ENCODE data around the gene LYVE1. TPM values are rescaled to one million over a fixed set of nuclear protein-coding genes. Genes with fewer than 3 reads are reported as not detected.

The LYVE1 gene
- total RNA-seq, 1 donor from 2014 or later, result 0.14 TPM

DNA sequence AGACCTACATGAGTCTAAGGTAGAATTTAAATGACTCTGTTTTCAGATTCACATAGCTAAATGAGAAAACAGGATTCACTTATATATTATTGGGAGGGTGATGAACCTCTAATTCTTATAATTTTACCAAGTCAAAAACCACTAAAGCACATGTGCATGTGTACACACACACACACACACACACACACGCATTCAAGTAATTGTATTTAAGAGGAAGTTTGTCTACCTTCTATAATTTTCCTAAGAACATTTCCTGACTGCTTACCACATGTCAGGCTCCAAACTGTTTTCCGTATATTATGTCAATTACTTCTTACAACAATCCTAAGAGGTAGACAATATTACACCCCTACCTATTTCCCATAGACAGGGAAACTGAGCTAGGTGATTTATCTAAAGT lies 34.1 kb downstream of the LYVE1 start:
- H3K27me3 Mint-ChIP-seq (ENCODE audit: low read depth), result no peaks in the 10 kb centered on the region
- no peaks in the 10 kb centered on the region for H3K4me1 Mint-ChIP-seq
- H3K4me3 Mint-ChIP-seq, result no peak overlapping the region
- DNase-seq (ENCODE audit: low read depth, low spot score), result no peak
- TF ChIP-seq, protein P1, sequence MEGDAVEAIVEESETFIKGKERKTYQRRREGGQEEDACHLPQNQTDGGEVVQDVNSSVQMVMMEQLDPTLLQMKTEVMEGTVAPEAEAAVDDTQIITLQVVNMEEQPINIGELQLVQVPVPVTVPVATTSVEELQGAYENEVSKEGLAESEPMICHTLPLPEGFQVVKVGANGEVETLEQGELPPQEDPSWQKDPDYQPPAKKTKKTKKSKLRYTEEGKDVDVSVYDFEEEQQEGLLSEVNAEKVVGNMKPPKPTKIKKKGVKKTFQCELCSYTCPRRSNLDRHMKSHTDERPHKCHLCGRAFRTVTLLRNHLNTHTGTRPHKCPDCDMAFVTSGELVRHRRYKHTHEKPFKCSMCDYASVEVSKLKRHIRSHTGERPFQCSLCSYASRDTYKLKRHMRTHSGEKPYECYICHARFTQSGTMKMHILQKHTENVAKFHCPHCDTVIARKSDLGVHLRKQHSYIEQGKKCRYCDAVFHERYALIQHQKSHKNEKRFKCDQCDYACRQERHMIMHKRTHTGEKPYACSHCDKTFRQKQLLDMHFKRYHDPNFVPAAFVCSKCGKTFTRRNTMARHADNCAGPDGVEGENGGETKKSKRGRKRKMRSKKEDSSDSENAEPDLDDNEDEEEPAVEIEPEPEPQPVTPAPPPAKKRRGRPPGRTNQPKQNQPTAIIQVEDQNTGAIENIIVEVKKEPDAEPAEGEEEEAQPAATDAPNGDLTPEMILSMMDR (conservative IDR thresholded peaks at IDR 0.05), result no peak
- peaks cover 2% of the 10 kb centered on the region for H3K36me3 Mint-ChIP-seq (ENCODE audit: low read depth)
- no peaks in the 10 kb centered on the region for H3K9me3 Mint-ChIP-seq
- H3K27ac Mint-ChIP-seq (ENCODE audit: unreplicated experiment), result no peak overlapping the region

DNA sequence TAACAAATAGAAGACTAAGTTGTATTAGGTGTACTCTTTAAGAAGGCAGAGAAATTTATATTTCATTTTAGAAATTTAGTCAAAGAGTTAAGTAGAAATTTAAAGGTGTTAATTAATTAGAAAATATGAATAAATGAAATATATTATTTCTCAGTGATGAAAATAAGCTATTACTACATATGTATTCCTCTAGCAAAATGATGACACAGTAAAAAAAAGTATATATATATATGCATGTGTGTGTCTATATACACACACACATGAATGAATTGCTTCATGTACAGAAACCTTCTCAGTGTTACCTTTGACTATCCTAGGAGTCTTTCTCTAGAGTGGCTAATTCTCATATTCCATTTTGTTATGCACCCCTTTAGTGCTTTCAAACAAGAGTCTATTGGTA lies 35.1 kb downstream of the LYVE1 start:
- no peak for DNase-seq (ENCODE audit: low read depth, low spot score)
- TF ChIP-seq, protein P1 (conservative IDR thresholded peaks at IDR 0.05), result no peak
- H3K27me3 Mint-ChIP-seq (ENCODE audit: low read depth), result no peaks in the 10 kb centered on the region
- no peaks in the 10 kb centered on the region for H3K4me1 Mint-ChIP-seq
- no peaks in the 10 kb centered on the region for H3K9me3 Mint-ChIP-seq
- peaks cover 8% of the 10 kb centered on the region for H3K36me3 Mint-ChIP-seq (ENCODE audit: low read depth)
- H3K4me3 Mint-ChIP-seq, result no peak overlapping the region
- no peak overlapping the region for H3K27ac Mint-ChIP-seq (ENCODE audit: unreplicated experiment)

DNA sequence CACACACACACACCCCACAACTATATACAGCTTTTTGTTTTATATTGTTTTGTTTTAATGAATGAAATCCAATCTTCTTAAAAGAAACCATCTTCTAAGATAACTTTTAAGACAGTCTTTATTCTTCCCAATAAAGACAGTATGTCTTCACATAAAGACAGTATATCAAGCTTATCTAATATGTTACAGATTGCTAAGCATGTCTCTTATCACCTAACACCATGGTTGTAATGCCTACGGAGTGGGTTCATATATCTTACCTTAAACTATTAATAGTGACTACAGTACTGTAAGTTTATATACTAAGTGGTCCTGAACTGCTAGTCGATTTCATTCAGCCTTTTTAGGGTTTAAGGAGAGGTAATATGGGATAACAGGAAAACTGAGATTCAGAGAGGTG lies 35.9 kb downstream of the LYVE1 start:
- DNase-seq (ENCODE audit: low read depth, low spot score), result no peak
- H3K27me3 Mint-ChIP-seq (ENCODE audit: low read depth), result no peaks in the 10 kb centered on the region
- no peak overlapping the region for H3K27ac Mint-ChIP-seq (ENCODE audit: unreplicated experiment)
- no peaks in the 10 kb centered on the region for H3K4me1 Mint-ChIP-seq
- TF ChIP-seq, protein P1 (conservative IDR thresholded peaks at IDR 0.05), result no peak
- no peak overlapping the region for H3K4me3 Mint-ChIP-seq
- no peaks in the 10 kb centered on the region for H3K9me3 Mint-ChIP-seq
- H3K36me3 Mint-ChIP-seq (ENCODE audit: low read depth), result peaks cover 8% of the 10 kb centered on the region

DNA sequence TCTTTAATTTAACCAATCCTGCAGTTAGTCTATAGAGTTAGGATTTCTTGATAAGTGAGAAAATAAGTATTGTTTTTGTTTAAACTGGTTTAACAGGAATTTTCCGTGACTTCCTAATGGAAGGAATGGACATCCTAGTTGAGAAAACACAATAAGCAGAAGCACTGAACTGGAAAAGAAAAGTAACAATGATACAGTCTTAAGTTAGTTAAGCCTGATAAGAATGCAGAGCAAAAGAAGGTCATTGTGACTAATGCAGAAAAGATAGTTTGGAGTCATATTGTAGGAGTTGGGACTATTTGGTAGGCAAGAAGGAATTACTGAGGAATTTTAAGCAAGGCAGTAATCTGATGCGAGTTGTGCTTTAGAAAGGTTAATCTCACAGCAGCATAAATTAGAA lies 39.2 kb downstream of the LYVE1 start:
- Mint-ChIP-seq H3K4me1 (no peaks in the 10 kb centered on the region), H3K9me3 (no peaks in the 10 kb centered on the region), H3K4me3 (no peak overlapping the region), H3K27me3 (ENCODE audit: low read depth) (no peaks in the 10 kb centered on the region), H3K27ac (ENCODE audit: unreplicated experiment) (no peak overlapping the region), H3K36me3 (ENCODE audit: low read depth) (peaks cover 14% of the 10 kb centered on the region)
- TF ChIP-seq, protein P1 (conservative IDR thresholded peaks at IDR 0.05), result no peak
- DNase-seq (ENCODE audit: low read depth, low spot score), result no peak

DNA sequence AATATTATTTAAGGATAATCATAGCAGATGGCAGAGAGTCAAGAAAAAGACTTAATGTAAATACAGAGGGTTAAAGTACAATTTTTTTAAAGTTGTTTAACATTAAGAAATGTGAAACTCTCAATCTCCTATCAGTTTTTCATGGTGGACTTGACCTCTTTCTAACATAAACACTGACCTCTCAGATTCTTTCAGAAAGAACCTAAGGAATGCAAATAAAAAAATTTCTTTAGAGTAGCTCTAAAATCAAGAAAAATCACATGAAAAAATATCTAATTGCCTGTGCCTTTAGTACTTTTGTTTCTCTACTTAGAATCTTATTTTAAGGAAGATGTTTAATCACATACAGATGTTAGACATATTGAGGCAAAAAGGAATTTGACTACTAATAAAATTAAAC lies 40.3 kb downstream of the LYVE1 start:
- DNase-seq (ENCODE audit: low read depth, low spot score), result no peak
- Mint-ChIP-seq H3K4me1 (no peaks in the 10 kb centered on the region), H3K9me3 (no peaks in the 10 kb centered on the region), H3K36me3 (ENCODE audit: low read depth) (peaks cover 14% of the 10 kb centered on the region), H3K27me3 (ENCODE audit: low read depth) (no peaks in the 10 kb centered on the region), H3K4me3 (no peak overlapping the region), H3K27ac (ENCODE audit: unreplicated experiment) (no peak overlapping the region)
- TF ChIP-seq, protein P1 (conservative IDR thresholded peaks at IDR 0.05), result no peak
